ENCODE results near the gene TNPO1.
A peak's percentile ranks its signal among the peaks of the same experiment; 100 is the strongest.

Gene TNPO1

GRCh38 chr5:72878854-72879253 is 62.4 kb downstream of the TNPO1 start:
- H3K27ac ChIP-seq, result no peak overlapping the region
- no peak overlapping the region for H3K9ac ChIP-seq
- peaks cover 83% of the 10 kb centered on the region for H4K20me1 ChIP-seq
- H3K4me3 ChIP-seq, result no peak overlapping the region
- TF ChIP-seq Cebpa-rat (IDR thresholded peaks at IDR 0.05), result no peak
- H3K36me3 ChIP-seq, result peaks cover 96% of the 10 kb centered on the region
- no peak overlapping the region for H3K4me2 ChIP-seq
- no peaks in the 10 kb centered on the region for H3K27me3 ChIP-seq
- H3K9me3 ChIP-seq, result no peaks in the 10 kb centered on the region
- H3K4me1 ChIP-seq, result no peaks in the 10 kb centered on the region

- Histone ChIP-seq H3K4me2 (no peak overlapping the region), H4K20me1 (peaks cover 93% of the 10 kb centered on the region), H3K36me3 (peaks cover 100% of the 10 kb centered on the region), H3K27me3 (no peaks in the 10 kb centered on the region), H3K9me3 (no peaks in the 10 kb centered on the region), H3K9ac (no peak overlapping the region), H3K27ac (no peak overlapping the region), H3K4me3 (no peak overlapping the region), H3K4me1 (peaks cover 7% of the 10 kb centered on the region)
- TF ChIP-seq Cebpa-rat (IDR thresholded peaks at IDR 0.05), result no peak
Measured at GRCh38 chr5:72882989-72883388, 66.5 kb downstream of the TNPO1 start.

- no peak overlapping the region for H3K4me3 ChIP-seq
- H3K36me3 ChIP-seq, result peaks cover 100% of the 10 kb centered on the region
- H4K20me1 ChIP-seq, result peaks cover 96% of the 10 kb centered on the region
- H3K27ac ChIP-seq, result no peak overlapping the region
- no peaks in the 10 kb centered on the region for H3K27me3 ChIP-seq
- no peak for TF ChIP-seq Cebpa-rat (IDR thresholded peaks at IDR 0.05)
- no peak overlapping the region for H3K4me2 ChIP-seq
- H3K4me1 ChIP-seq, result peaks cover 15% of the 10 kb centered on the region
- H3K9ac ChIP-seq, result no peak overlapping the region
- H3K9me3 ChIP-seq, result no peaks in the 10 kb centered on the region
Measured at GRCh38 chr5:72883850-72884249, 67.4 kb downstream of the TNPO1 start.

- H3K27ac ChIP-seq, result no peak overlapping the region
- no peak overlapping the region for H3K4me3 ChIP-seq
- peaks cover 96% of the 10 kb centered on the region for H4K20me1 ChIP-seq
- H3K9me3 ChIP-seq, result no peaks in the 10 kb centered on the region
- H3K4me2 ChIP-seq, result no peak overlapping the region
- no peaks in the 10 kb centered on the region for H3K27me3 ChIP-seq
- peaks cover 19% of the 10 kb centered on the region for H3K4me1 ChIP-seq
- H3K9ac ChIP-seq, result no peak overlapping the region
- no peak for TF ChIP-seq Cebpa-rat (IDR thresholded peaks at IDR 0.05)
- H3K36me3 ChIP-seq, result peaks cover 100% of the 10 kb centered on the region
Measured at GRCh38 chr5:72884892-72885291, 68.4 kb downstream of the TNPO1 start.

GRCh38 chr5:72885824-72886223 is 69.4 kb downstream of the TNPO1 start:
- H3K36me3 ChIP-seq, result peaks cover 100% of the 10 kb centered on the region
- H3K9me3 ChIP-seq, result no peaks in the 10 kb centered on the region
- peaks cover 19% of the 10 kb centered on the region for H3K4me1 ChIP-seq
- H4K20me1 ChIP-seq, result peaks cover 95% of the 10 kb centered on the region
- no peak overlapping the region for H3K9ac ChIP-seq
- H3K4me3 ChIP-seq, result no peak overlapping the region
- no peak for TF ChIP-seq Cebpa-rat (IDR thresholded peaks at IDR 0.05)
- H3K27me3 ChIP-seq, result no peaks in the 10 kb centered on the region
- H3K27ac ChIP-seq, result no peak overlapping the region
- no peak overlapping the region for H3K4me2 ChIP-seq

GRCh38 chr5:72888595-72888994 is 72.1 kb downstream of the TNPO1 start:
- Histone ChIP-seq H3K9me3 (no peaks in the 10 kb centered on the region), H3K4me3 (no peak overlapping the region), H3K4me2 (peak overlapping the region; percentile 39), H4K20me1 (peaks cover 76% of the 10 kb centered on the region), H3K27me3 (no peaks in the 10 kb centered on the region), H3K4me1 (peaks cover 19% of the 10 kb centered on the region), H3K9ac (no peak overlapping the region), H3K36me3 (peaks cover 99% of the 10 kb centered on the region), H3K27ac (no peak overlapping the region)
- TF ChIP-seq Cebpa-rat (IDR thresholded peaks at IDR 0.05), result no peak

GRCh38 chr5:72889324-72889723 is 72.9 kb downstream of the TNPO1 start:
- Histone ChIP-seq H3K27me3 (no peaks in the 10 kb centered on the region), H4K20me1 (peaks cover 69% of the 10 kb centered on the region), H3K9me3 (no peaks in the 10 kb centered on the region), H3K36me3 (peaks cover 99% of the 10 kb centered on the region), H3K4me1 (peaks cover 19% of the 10 kb centered on the region), H3K4me2 (peak overlapping the region; percentile 39; the same call in 1 of the 2 replicates), H3K9ac (no peak overlapping the region), H3K4me3 (no peak overlapping the region), H3K27ac (no peak overlapping the region)
- TF ChIP-seq Cebpa-rat (IDR thresholded peaks at IDR 0.05), result no peak

GRCh38 chr5:72892846-72893245 is 76.4 kb downstream of the TNPO1 start:
- Histone ChIP-seq H3K9me3 (no peaks in the 10 kb centered on the region), H3K4me2 (no peak overlapping the region), H3K9ac (no peak overlapping the region), H3K4me1 (peaks cover 13% of the 10 kb centered on the region), H3K27me3 (no peaks in the 10 kb centered on the region), H3K4me3 (no peak overlapping the region), H3K36me3 (peaks cover 94% of the 10 kb centered on the region), H4K20me1 (peaks cover 44% of the 10 kb centered on the region), H3K27ac (no peak overlapping the region)
- no peak for TF ChIP-seq Cebpa-rat (IDR thresholded peaks at IDR 0.05)

GRCh38 chr5:72895758-72896157 is 79.3 kb downstream of the TNPO1 start:
- Histone ChIP-seq H3K4me1 (no peaks in the 10 kb centered on the region), H3K4me3 (no peak overlapping the region), H4K20me1 (peaks cover 23% of the 10 kb centered on the region), H3K9me3 (no peaks in the 10 kb centered on the region), H3K4me2 (no peak overlapping the region), H3K27me3 (no peaks in the 10 kb centered on the region), H3K9ac (no peak overlapping the region), H3K36me3 (peaks cover 87% of the 10 kb centered on the region), H3K27ac (no peak overlapping the region)
- no peak for TF ChIP-seq Cebpa-rat (IDR thresholded peaks at IDR 0.05)

- no peaks in the 10 kb centered on the region for H3K9me3 ChIP-seq
- H4K20me1 ChIP-seq, result no peaks in the 10 kb centered on the region
- no peak overlapping the region for H3K4me3 ChIP-seq
- no peak overlapping the region for H3K27ac ChIP-seq
- H3K9ac ChIP-seq, result no peak overlapping the region
- no peaks in the 10 kb centered on the region for H3K4me1 ChIP-seq
- peaks cover 71% of the 10 kb centered on the region for H3K36me3 ChIP-seq
- no peak for TF ChIP-seq Cebpa-rat (IDR thresholded peaks at IDR 0.05)
- H3K27me3 ChIP-seq, result no peaks in the 10 kb centered on the region
- no peak overlapping the region for H3K4me2 ChIP-seq
Measured at GRCh38 chr5:72906806-72907205, 90.3 kb downstream of the TNPO1 start.

GRCh38 chr5:72908664-72909063 is 92.2 kb downstream of the TNPO1 start:
- H3K27me3 ChIP-seq, result no peaks in the 10 kb centered on the region
- H3K27ac ChIP-seq, result no peak overlapping the region
- no peaks in the 10 kb centered on the region for H3K9me3 ChIP-seq
- peaks cover 58% of the 10 kb centered on the region for H3K36me3 ChIP-seq
- H3K9ac ChIP-seq, result no peak overlapping the region
- H4K20me1 ChIP-seq, result no peaks in the 10 kb centered on the region
- no peak overlapping the region for H3K4me2 ChIP-seq
- H3K4me3 ChIP-seq, result no peak overlapping the region
- no peaks in the 10 kb centered on the region for H3K4me1 ChIP-seq
- no peak for TF ChIP-seq Cebpa-rat (IDR thresholded peaks at IDR 0.05)

All from BLaER1 (cell line).